H54 (cell line): ENCODE results near the gene PLD6.

ENCODE experiments used
- DNase-seq: peaks from one replicate; pipeline ENCODE4 v3.0.0; 2011; ENCODE audit warnings: low spot score, mixed read lengths; ENCODE audit not compliant: insufficient read length
- FAIRE-seq: peaks from 3 replicates; lab custom pipeline; 2011; peaks lifted over from hg19 to GRCh38; lab: Jason Lieb, UNC
- POLR2A ChIP-seq: IDR thresholded peaks from 2 replicates; pipeline ENCODE4 v1.6.1; 2011; ENCODE audit warnings: low read depth, mild to moderate bottlenecking, low read length

PLD6 gene

DNA sequence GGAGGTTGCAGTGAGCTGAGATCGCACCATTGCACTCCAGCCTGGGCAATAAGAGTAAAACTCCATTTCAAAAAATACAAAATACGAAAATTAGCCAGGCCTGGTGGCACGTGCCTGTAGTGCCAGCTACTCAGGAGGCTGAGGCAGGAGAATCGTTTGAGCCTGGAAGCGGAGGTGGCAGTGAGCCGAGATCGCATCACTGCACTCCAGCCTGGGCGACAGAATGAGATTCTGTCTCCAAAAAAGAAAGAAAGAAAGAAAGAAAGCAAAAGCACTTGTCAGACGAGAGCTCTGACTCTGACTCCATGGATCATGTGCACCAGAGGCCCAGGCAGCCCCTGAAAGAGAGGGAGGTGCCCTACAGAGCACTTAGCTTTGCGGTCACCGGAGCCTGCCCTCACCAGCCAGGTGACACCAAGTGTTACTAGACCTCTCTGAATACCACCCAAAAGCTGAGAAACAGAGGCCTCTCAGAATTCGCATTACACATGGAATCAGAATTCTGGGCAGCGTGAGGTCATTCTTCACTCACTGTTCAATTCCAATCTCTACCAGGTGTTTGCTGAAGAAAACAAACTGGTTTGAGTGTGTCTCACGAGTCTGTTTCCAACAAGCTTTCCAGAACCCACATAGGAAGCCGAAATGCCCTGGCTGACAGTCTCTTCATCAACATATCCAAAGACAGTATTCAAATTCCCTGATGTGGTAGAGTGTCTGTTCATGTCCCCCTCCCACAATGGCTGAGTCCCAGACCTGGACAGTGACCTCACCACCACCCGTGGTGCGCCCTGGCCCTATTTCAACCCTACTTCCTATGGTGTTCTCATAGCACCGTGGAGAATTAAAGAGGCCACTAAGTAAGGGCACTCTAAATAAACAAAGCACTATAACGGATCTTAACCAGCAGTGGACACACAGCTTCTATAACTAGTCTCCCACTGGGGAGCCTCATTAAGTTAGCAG lies 29.4 kb upstream of the PLD6 start:
- FAIRE-seq (no peak), DNase-seq (peak; percentile 63)
- no peak for TF ChIP-seq POLR2A

DNA sequence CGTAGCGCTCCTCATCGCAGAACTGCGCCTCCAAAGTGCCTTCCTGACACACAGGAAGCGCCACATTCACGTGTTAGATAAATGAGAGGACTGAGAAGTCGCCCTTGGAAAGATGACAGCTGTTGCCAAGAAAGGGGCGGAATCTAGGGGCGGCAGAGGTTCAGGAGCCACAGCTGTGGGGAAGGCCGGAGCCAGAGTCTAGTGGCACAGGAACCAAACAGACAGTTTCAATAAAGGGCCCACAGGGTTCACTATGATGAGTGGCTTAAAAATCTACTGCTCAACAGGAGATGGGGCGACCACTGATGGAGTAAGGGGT lies 26.1 kb upstream of the PLD6 start:
- FAIRE-seq = no peak
- no peak for TF ChIP-seq POLR2A
- DNase-seq = no peak

DNA sequence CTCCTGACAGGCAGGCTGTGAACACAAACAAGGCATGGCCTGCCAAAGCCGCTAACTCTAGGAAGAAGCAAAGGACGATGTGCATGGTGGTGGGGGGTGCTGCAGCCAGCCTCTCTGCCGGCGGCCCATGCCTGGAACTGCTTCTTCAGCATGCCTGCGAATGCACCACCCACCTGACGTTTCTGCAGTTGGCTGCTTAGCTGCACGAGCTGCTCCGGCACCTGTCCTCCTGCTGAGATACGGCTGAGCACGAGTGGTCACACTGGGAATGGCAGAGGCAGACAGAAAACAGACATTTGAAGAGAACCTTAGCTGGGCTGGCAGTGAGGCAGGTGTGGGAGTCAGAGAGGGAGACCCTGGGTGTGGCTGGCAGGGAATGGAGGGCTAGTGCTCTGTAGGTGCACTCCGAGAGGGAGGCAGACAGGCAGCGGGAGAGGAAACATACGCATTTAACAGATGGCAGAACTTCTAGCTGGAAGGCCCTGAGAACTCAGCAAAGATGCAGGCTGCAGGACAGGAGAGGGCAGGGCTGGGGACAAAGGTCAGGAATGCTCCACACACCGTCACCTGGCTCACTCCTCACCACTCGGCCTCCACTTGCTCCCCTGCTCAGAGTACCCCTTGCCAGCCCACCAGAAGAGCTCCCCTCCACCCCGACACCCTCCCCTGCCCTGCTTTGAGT lies 25.6 kb upstream of the PLD6 start:
- DNase-seq (no peak), FAIRE-seq (no peak)
- no peak for TF ChIP-seq POLR2A

DNA sequence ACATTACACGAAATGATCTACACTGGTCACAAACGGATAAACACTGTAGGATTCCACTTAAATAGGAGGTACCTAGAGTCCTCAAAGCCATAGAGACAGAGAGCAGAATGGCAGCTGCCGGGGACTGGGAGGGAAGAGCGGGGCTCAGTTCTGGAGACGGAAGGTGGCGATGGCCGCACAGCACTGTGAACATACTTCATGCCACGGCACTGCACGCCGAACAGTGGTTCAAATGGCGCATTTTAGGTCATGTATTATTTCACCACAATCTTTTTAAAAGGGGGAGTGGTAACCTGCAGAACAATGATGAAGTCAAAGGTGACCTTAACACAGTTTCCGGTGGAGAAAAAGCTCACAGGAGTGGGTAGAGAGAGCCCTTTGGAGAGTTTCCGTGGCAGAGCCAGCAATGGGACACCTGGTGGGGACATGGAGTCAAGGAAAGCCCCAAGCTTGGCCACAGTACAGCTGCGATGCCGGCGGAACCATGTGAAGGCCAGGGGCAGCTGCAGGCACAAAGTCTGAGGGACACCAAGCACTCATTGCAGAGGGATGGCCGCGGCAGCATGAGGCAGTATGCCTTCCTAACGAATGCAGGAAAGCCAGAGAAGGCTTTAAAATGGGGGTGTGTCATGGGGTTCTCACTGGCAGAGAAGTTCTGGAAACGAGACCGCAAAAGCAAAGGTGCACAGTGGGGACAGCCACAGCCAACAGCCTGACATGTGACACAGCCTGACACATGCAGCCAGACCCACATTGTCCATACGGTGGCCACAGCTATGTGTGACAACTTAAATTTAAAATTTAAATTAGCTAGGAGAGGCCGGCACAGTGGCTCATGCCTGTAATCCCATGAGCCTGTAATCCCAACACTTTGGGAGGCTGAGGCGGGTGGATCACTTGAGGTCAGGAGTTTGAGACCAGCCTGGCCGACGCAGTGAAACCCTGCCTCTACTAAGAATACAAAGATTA lies 23.6 kb upstream of the PLD6 start:
- FAIRE-seq (no peak), DNase-seq (no peak)
- no peak for TF ChIP-seq POLR2A

DNA sequence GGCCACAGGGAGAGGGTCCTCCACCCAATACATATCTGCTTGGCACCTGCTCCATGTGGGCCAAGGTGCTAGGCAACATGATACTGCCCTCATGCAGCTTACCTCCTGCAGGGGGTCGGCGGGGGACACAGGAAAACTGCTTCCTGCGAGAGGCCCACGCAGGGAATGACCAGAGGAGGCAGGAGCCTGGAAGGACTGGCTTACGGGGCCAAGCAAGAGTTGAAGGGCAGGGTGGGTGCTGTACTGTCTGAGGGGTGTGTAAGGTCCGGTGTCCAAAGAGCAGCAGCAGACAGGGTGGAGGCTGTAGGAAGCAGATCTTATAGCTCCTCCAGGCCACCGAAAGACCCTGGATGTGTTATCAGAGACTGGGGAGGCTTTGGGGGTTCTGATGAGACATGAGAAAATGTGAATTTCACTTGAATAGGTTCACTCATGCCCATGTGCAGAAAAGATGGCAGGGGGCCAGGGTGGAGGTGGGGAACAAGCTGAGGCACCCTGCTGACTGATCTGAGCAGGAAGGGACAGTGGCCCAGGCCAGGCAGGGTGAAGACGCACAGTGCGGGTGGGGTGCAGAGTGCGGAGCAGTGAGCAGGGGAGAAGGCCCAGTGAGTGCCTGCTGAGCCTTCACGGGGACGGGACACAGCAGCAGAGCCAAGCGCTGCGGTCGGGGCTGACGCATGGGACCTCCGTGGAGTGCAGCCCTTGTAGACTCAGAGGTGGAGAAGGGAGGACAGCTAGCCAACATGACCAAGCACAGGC lies 22.6 kb upstream of the PLD6 start:
- FAIRE-seq (no peak), DNase-seq (no peak)
- peak; percentile 7; the same call in 1 of the 2 replicates for TF ChIP-seq POLR2A

DNA sequence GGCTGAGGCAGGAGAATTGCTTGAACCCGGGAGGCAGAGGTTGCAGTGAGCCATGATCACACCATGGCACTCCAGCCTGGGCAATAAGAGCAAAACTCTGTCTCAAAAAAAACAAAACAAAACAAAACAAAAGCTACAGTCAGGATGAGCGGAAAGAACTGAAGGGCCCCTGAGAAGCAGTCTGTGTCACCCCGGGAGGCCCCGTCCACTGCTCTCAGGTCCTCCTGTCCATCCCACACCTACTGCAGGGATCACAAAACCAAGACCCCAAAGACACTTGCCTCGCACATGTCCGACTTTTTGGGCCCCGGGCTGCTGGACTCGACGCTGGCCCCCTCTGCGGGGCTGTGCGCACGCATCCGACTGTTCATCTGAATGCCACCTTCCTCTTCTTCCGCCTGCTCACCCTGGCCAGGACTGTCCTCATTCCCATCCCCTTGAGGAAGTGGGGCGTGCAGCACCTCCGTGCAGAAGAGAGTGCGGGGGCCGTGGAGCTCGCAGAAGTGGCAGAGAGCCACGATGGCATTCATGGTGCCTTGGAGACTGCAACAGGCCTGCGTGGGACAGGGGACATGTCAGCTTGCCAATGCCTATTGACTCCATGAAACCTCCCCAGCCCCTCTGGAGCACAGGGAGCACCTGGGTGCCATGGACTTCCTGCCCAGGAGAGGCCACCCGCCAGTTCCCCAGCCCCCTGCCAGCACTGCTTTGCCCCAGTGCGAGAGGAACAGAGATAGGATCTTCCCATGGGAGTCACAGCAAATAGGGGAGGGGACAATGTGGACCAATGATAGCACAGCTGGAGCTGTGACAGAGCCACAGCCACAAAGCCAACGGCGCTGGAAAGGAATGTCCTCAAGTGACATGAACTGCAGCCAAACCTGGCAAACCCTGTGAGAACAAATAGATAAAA lies 21.7 kb upstream of the PLD6 start:
- DNase-seq = no peak
- TF ChIP-seq POLR2A = no peak
- no peak for FAIRE-seq

DNA sequence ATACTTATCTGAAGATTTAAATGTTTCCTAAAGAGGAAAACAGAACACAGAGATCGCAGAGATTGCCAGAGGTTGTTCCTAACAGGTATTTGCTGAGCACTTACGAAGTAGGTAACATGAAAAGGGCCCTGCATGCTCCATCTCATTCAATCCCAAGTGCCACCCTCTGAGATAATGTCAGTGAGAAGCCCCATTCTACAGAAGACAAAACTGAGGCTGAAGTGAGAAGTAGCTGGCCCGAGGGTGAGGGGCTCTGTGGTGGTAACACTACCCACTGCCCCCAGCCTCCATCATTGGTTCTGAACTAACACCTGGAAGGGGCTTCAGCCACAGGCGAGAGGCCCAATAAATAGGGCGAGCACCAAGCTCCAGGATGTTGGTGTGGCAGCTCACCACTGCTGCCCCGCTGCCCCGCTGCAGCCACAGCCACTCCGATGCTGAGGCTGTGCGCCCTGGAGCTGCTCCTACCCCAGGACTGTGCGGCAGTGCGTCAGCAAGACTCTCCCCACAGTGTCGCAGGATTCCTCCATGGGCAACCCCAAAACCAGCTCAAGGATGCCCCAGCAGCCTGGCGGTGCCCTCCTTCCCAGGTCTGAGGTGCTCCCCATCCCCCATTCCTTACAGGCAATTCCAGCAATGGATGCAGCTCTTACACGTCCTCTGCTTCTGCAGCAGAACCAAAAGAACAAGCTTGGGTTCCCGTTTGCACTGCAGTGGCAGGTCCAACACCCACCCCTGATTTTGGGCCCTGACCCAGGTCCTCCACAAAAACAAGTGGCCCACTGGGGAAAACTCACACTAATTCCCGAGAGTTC lies 20.5 kb upstream of the PLD6 start:
- TF ChIP-seq POLR2A = no peak
- DNase-seq (no peak), FAIRE-seq (no peak)

DNA sequence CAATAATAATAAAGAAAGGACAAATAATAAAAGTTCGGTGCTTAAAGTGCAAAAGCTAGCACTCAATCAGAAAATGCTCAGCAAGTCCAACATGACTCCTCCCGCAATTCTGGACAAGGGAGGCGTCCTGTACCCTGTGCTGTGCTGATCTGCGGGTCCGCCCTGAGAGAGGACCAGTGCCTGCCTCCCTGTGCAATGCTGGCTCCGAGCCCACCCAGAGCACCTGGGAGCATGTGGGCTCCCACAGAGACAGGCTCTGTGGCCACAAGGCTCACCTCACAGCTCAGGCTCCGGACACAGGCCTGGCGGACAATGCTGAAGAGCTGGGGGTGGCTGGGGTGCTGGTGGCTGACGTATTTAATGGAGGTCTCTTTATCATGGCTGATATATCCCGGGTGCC lies 19.8 kb upstream of the PLD6 start:
- FAIRE-seq (no peak), DNase-seq (no peak)
- no peak for TF ChIP-seq POLR2A

DNA sequence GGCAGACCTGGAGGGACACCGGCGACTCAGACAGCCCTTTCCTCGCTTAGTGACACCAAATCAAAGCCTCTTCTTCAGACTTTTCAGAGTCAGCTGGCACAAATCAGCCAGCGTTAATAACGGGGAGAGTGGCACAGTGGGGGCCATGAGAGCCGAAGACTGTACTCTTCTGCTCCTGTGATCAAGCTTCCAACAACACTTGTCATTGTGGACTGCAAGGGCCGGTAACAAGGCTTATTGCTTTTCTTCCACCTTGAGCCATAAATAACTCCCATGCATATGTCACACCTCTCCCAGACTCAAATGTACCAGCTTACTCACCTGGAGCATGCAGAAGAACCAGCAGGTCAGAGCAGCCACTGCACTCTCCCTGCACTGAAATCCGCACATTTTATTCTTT lies 18.0 kb upstream of the PLD6 start:
- FAIRE-seq = no peak
- no peak for TF ChIP-seq POLR2A
- DNase-seq = no peak

DNA sequence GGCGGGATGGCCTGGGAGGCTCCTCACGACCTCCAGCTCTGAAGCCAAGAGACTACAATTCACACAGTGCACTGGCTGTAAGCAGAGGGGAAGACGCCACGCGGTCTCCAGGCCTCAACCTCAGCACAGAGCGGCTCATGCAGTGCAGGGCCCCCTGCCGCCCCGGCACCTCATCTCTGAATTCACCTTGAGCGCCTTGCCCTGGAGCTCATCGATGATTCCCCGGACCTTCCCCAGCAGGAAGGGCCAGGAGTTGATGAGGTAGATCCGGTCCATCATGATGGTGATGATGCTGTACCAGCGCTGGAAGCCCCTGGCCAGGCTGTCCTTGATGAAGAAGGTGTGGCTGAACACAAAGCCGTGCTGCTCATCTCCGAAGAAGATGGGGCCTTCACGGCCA lies 17.6 kb upstream of the PLD6 start:
- FAIRE-seq (no peak), DNase-seq (no peak)
- TF ChIP-seq POLR2A = no peak

DNA sequence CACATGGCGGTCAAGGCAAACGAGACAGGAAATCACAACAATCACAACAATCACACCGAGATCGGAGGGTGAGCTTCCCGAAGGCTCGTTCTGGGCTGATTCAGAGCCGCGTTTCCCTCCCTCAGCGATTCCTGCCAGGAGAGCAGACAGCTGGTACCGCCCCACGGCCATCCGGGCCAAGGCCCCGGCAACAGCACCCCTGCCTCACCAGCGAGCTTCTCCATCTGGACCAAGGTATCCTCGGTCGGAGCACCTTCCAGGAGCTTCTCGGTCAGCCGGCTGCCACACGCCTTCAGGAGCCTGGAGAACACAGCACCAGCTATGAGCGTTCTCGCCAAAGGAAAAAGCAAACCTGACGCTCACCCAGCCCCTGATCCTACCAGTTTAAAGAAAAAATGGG lies 15.2 kb upstream of the PLD6 start:
- no peak for DNase-seq
- no peak for TF ChIP-seq POLR2A
- FAIRE-seq = no peak
